Measurements from ENCODE around the gene KMT5B.

Gene KMT5B

GRCh38 chr11:68153742-68154141 lies 59.4 kb downstream of the KMT5B start:
- no peak for DNase-seq (ENCODE audit: low spot score)
- H3K27ac Mint-ChIP-seq = no peak overlapping the region
- H3K36me3 Mint-ChIP-seq (ENCODE audit: low read depth) = peaks cover 6% of the 10 kb centered on the region
- H3K27me3 Mint-ChIP-seq (ENCODE audit: low read depth) = no peaks in the 10 kb centered on the region
- H3K4me1 Mint-ChIP-seq (ENCODE audit: low read depth) = no peaks in the 10 kb centered on the region
- H3K9me3 Mint-ChIP-seq = no peaks in the 10 kb centered on the region
- no peak overlapping the region for H3K4me3 Mint-ChIP-seq

- H3K9me3 Mint-ChIP-seq = no peaks in the 10 kb centered on the region
- H3K36me3 Mint-ChIP-seq (ENCODE audit: low read depth) = no peaks in the 10 kb centered on the region
- H3K27me3 Mint-ChIP-seq (ENCODE audit: low read depth) = peaks cover 3% of the 10 kb centered on the region
- no peak overlapping the region for H3K4me3 Mint-ChIP-seq
- H3K27ac Mint-ChIP-seq = no peak overlapping the region
- no peaks in the 10 kb centered on the region for H3K4me1 Mint-ChIP-seq (ENCODE audit: low read depth)
- DNase-seq (ENCODE audit: low spot score) = no peak
These were observed 63.1 kb downstream of the KMT5B start for GRCh38 chr11:68150037-68150436.

- DNase-seq (ENCODE audit: low spot score) = no peak
- no peaks in the 10 kb centered on the region for H3K9me3 Mint-ChIP-seq
- H3K4me3 Mint-ChIP-seq = no peak overlapping the region
These were observed 63.7 kb downstream of the KMT5B start for GRCh38 chr11:68149417-68149816.

GRCh38 chr11:68148879-68149278 lies 64.2 kb downstream of the KMT5B start:
- Mint-ChIP-seq H3K4me1 (ENCODE audit: low read depth) (no peaks in the 10 kb centered on the region), H3K36me3 (ENCODE audit: low read depth) (no peaks in the 10 kb centered on the region), H3K4me3 (no peak overlapping the region), H3K27me3 (ENCODE audit: low read depth) (peaks cover 3% of the 10 kb centered on the region), H3K27ac (no peak overlapping the region), H3K9me3 (no peaks in the 10 kb centered on the region)
- no peak for DNase-seq (ENCODE audit: low spot score)

More at GRCh38 chr11:68149417-68149816, 63.7 kb downstream of the KMT5B start:
- Mint-ChIP-seq H3K27me3 (ENCODE audit: low read depth) (peaks cover 3% of the 10 kb centered on the region), H3K36me3 (ENCODE audit: low read depth) (no peaks in the 10 kb centered on the region), H3K4me1 (ENCODE audit: low read depth) (no peaks in the 10 kb centered on the region), H3K27ac (no peak overlapping the region)

- no peaks in the 10 kb centered on the region for H3K36me3 Mint-ChIP-seq (ENCODE audit: low read depth)
- H3K27me3 Mint-ChIP-seq (ENCODE audit: low read depth) = peaks cover 3% of the 10 kb centered on the region
- H3K4me1 Mint-ChIP-seq (ENCODE audit: low read depth) = no peaks in the 10 kb centered on the region
- no peaks in the 10 kb centered on the region for H3K9me3 Mint-ChIP-seq
- H3K27ac Mint-ChIP-seq = no peak overlapping the region
- no peak for DNase-seq (ENCODE audit: low spot score)
- no peak overlapping the region for H3K4me3 Mint-ChIP-seq
These were observed 64.9 kb downstream of the KMT5B start for GRCh38 chr11:68148071-68148805.

GRCh38 chr11:68146704-68147474 lies 66.2 kb downstream of the KMT5B start:
- DNase-seq (ENCODE audit: low spot score) = no peak
- Mint-ChIP-seq H3K4me1 (ENCODE audit: low read depth) (peaks cover 2% of the 10 kb centered on the region), H3K36me3 (ENCODE audit: low read depth) (no peaks in the 10 kb centered on the region)

GRCh38 chr11:68146010-68146540 lies 67.0 kb downstream of the KMT5B start:
- H3K27me3 Mint-ChIP-seq (ENCODE audit: low read depth) = peaks cover 3% of the 10 kb centered on the region
- no peak for DNase-seq (ENCODE audit: low spot score)
- H3K4me3 Mint-ChIP-seq = no peak overlapping the region
- no peak overlapping the region for H3K27ac Mint-ChIP-seq
- H3K9me3 Mint-ChIP-seq = no peaks in the 10 kb centered on the region
- peaks cover 2% of the 10 kb centered on the region for H3K4me1 Mint-ChIP-seq (ENCODE audit: low read depth)
- H3K36me3 Mint-ChIP-seq (ENCODE audit: low read depth) = no peaks in the 10 kb centered on the region

More at GRCh38 chr11:68146704-68147474, 66.2 kb downstream of the KMT5B start:
- H3K27ac Mint-ChIP-seq = no peak overlapping the region
- H3K9me3 Mint-ChIP-seq = no peaks in the 10 kb centered on the region
- H3K4me3 Mint-ChIP-seq = no peak overlapping the region
- H3K27me3 Mint-ChIP-seq (ENCODE audit: low read depth) = peaks cover 3% of the 10 kb centered on the region

- Mint-ChIP-seq H3K36me3 (ENCODE audit: low read depth) (no peaks in the 10 kb centered on the region), H3K4me3 (no peak overlapping the region), H3K27ac (no peak overlapping the region), H3K9me3 (no peaks in the 10 kb centered on the region), H3K4me1 (ENCODE audit: low read depth) (peaks cover 2% of the 10 kb centered on the region), H3K27me3 (ENCODE audit: low read depth) (peaks cover 3% of the 10 kb centered on the region)
- no peak for DNase-seq (ENCODE audit: low spot score)
These were observed 67.8 kb downstream of the KMT5B start for GRCh38 chr11:68145120-68145866.

- H3K36me3 Mint-ChIP-seq (ENCODE audit: low read depth) = no peaks in the 10 kb centered on the region
- DNase-seq (ENCODE audit: low spot score) = no peak
- no peaks in the 10 kb centered on the region for H3K9me3 Mint-ChIP-seq
- H3K4me1 Mint-ChIP-seq (ENCODE audit: low read depth) = peaks cover 2% of the 10 kb centered on the region
- peaks cover 5% of the 10 kb centered on the region for H3K27me3 Mint-ChIP-seq (ENCODE audit: low read depth)
- H3K27ac Mint-ChIP-seq = no peak overlapping the region
- H3K4me3 Mint-ChIP-seq = no peak overlapping the region
These were observed 69.8 kb downstream of the KMT5B start for GRCh38 chr11:68143310-68143689.

GRCh38 chr11:68142441-68143309 lies 70.4 kb downstream of the KMT5B start:
- Mint-ChIP-seq H3K4me3 (no peak overlapping the region), H3K4me1 (ENCODE audit: low read depth) (peaks cover 2% of the 10 kb centered on the region), H3K9me3 (no peaks in the 10 kb centered on the region), H3K27me3 (ENCODE audit: low read depth) (peaks cover 5% of the 10 kb centered on the region), H3K27ac (peak overlapping the region; percentile 65), H3K36me3 (ENCODE audit: low read depth) (no peaks in the 10 kb centered on the region)
- no peak for DNase-seq (ENCODE audit: low spot score)

- H3K4me3 Mint-ChIP-seq = peak overlapping the region; percentile 32
- H3K27me3 Mint-ChIP-seq (ENCODE audit: low read depth) = peaks cover 5% of the 10 kb centered on the region
- no peaks in the 10 kb centered on the region for H3K9me3 Mint-ChIP-seq
- peak overlapping the region; percentile 65 for H3K27ac Mint-ChIP-seq
- DNase-seq (ENCODE audit: low spot score) = peak; percentile 70
- no peaks in the 10 kb centered on the region for H3K36me3 Mint-ChIP-seq (ENCODE audit: low read depth)
- peaks cover 2% of the 10 kb centered on the region for H3K4me1 Mint-ChIP-seq (ENCODE audit: low read depth)
These were observed 71.1 kb downstream of the KMT5B start for GRCh38 chr11:68142028-68142412.

- DNase-seq (ENCODE audit: low spot score) = no peak
- H3K36me3 Mint-ChIP-seq (ENCODE audit: low read depth) = no peaks in the 10 kb centered on the region
- peaks cover 2% of the 10 kb centered on the region for H3K4me1 Mint-ChIP-seq (ENCODE audit: low read depth)
- no peak overlapping the region for H3K27ac Mint-ChIP-seq
- peaks cover 5% of the 10 kb centered on the region for H3K27me3 Mint-ChIP-seq (ENCODE audit: low read depth)
- H3K9me3 Mint-ChIP-seq = no peaks in the 10 kb centered on the region
- H3K4me3 Mint-ChIP-seq = no peak overlapping the region
These were observed 71.7 kb downstream of the KMT5B start for GRCh38 chr11:68141246-68142027.

Data from T-helper 2 cell treated with Interferon-gamma antibody and Interleukin-4, amounts not matched to agents 5 μg/mL and 100 μg/mL, for 36 hours (primary cell).